GM23338 (cell line): ENCODE data around the gene ZNF69.

Experiments used
- CREB1 ChIP-seq: fragments of 250-450 bp; sonication (Bioruptor Pico); IDR thresholded peaks from 2 replicates; pipeline ENCODE4 v1.5.0; 2020; ENCODE audit warnings: low read depth, mild to moderate bottlenecking, moderate library complexity
- EZH2 ChIP-seq: fragments of 200-600 bp; sonication (generic); IDR thresholded peaks from one replicate; pipeline ENCODE4 v1.8.0; 2017; ENCODE audit warnings: antibody characterized with exemption, mild to moderate bottlenecking, low read depth; ENCODE audit not compliant: unreplicated experiment
- EZH2phosphoT487 ChIP-seq: fragments of 200-600 bp; sonication (generic); IDR thresholded peaks from one replicate; pipeline ENCODE4 v1.8.1; 2018; ENCODE audit warnings: antibody characterized with exemption; ENCODE audit not compliant: unreplicated experiment
- POLR2AphosphoS5 ChIP-seq: IDR thresholded peaks from 2 replicates; pipeline ENCODE4 v1.6.1; 2016; ENCODE audit warnings: antibody characterized with exemption, low read depth
- STAT1 ChIP-seq: IDR thresholded peaks from one replicate; pipeline ENCODE4 v1.6.1; 2016; ENCODE audit warnings: antibody characterized with exemption; ENCODE audit not compliant: unreplicated experiment
- ZNF114 ChIP-seq: fragments of 250-450 bp; sonication (Bioruptor Pico); IDR thresholded peaks from 2 replicates; pipeline ENCODE4 v1.5.0; 2020; ENCODE audit warnings: mild to moderate bottlenecking, moderate library complexity
- TF ChIP-seq, protein P1 (sequence below), 2 experiments: fragments of 200-600 bp in 1 of 2; sonication (generic) in 1 of 2; conservative IDR thresholded peaks; 2 replicates each; pipeline versions ENCODE4 v1.5.1 to v1.6.1; 2016 to 2017; ENCODE audit warnings: antibody characterized with exemption in 2 of 2, low read depth in 2 of 2, mild to moderate bottlenecking in 2 of 2, moderate library complexity in 1 of 2
- TF ChIP-seq, protein P2 (sequence below): IDR thresholded peaks from 2 replicates; pipeline ENCODE4 v1.6.1; 2016; ENCODE audit warnings: antibody characterized with exemption
- TF ChIP-seq, protein P3 (sequence below): IDR thresholded peaks from one replicate; pipeline ENCODE4 v1.6.1; 2018; ENCODE audit warnings: antibody characterized with exemption; ENCODE audit not compliant: unreplicated experiment

DNA sequence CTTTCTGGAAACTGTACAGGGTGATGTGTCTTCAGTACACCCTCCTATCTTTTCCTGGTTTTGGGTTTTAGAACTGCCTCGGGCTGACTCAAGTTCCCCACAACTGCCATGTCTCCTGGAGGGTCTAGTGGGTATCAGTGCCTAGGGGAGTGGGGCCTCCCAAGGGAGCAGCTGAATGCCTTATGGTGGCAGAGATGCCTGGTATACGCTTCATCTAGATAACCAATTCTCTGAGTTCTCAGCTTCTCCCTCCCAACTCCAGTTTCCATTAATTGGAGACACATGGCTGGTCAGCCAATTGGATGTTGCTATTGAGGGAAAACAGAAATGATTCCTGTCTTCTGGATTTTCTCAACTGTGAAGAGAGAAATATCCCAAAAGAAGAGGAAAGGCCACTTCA lies 26.3 kb upstream of the ZNF69 start:
- TF ChIP-seq EZH2: no peak
- TF ChIP-seq, protein P1, sequence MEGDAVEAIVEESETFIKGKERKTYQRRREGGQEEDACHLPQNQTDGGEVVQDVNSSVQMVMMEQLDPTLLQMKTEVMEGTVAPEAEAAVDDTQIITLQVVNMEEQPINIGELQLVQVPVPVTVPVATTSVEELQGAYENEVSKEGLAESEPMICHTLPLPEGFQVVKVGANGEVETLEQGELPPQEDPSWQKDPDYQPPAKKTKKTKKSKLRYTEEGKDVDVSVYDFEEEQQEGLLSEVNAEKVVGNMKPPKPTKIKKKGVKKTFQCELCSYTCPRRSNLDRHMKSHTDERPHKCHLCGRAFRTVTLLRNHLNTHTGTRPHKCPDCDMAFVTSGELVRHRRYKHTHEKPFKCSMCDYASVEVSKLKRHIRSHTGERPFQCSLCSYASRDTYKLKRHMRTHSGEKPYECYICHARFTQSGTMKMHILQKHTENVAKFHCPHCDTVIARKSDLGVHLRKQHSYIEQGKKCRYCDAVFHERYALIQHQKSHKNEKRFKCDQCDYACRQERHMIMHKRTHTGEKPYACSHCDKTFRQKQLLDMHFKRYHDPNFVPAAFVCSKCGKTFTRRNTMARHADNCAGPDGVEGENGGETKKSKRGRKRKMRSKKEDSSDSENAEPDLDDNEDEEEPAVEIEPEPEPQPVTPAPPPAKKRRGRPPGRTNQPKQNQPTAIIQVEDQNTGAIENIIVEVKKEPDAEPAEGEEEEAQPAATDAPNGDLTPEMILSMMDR (conservative IDR thresholded peaks at IDR 0.05; ENCODE audit: low read depth in 2 of 2): no peak
- TF ChIP-seq ZNF114 (CRISPR knock-in tag): no peak
- TF ChIP-seq, protein P2, sequence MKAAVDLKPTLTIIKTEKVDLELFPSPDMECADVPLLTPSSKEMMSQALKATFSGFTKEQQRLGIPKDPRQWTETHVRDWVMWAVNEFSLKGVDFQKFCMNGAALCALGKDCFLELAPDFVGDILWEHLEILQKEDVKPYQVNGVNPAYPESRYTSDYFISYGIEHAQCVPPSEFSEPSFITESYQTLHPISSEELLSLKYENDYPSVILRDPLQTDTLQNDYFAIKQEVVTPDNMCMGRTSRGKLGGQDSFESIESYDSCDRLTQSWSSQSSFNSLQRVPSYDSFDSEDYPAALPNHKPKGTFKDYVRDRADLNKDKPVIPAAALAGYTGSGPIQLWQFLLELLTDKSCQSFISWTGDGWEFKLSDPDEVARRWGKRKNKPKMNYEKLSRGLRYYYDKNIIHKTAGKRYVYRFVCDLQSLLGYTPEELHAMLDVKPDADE: no peak
- TF ChIP-seq, protein P3, sequence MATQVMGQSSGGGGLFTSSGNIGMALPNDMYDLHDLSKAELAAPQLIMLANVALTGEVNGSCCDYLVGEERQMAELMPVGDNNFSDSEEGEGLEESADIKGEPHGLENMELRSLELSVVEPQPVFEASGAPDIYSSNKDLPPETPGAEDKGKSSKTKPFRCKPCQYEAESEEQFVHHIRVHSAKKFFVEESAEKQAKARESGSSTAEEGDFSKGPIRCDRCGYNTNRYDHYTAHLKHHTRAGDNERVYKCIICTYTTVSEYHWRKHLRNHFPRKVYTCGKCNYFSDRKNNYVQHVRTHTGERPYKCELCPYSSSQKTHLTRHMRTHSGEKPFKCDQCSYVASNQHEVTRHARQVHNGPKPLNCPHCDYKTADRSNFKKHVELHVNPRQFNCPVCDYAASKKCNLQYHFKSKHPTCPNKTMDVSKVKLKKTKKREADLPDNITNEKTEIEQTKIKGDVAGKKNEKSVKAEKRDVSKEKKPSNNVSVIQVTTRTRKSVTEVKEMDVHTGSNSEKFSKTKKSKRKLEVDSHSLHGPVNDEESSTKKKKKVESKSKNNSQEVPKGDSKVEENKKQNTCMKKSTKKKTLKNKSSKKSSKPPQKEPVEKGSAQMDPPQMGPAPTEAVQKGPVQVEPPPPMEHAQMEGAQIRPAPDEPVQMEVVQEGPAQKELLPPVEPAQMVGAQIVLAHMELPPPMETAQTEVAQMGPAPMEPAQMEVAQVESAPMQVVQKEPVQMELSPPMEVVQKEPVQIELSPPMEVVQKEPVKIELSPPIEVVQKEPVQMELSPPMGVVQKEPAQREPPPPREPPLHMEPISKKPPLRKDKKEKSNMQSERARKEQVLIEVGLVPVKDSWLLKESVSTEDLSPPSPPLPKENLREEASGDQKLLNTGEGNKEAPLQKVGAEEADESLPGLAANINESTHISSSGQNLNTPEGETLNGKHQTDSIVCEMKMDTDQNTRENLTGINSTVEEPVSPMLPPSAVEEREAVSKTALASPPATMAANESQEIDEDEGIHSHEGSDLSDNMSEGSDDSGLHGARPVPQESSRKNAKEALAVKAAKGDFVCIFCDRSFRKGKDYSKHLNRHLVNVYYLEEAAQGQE: no peak
- TF ChIP-seq EZH2phosphoT487: no peak
- TF ChIP-seq POLR2AphosphoS5: no peak
- TF ChIP-seq CREB1: no peak
- TF ChIP-seq STAT1: no peak
